ENCODE measurements around the gene CACNA1C.
A peak's percentile ranks its signal among the peaks of the same experiment; 100 is the strongest.
"Not testable (repeated sequence)": the region's sequence is repeated elsewhere in the genome, so short reads cannot be mapped to it uniquely, and the experiment has no call there.

Gene CACNA1C

GRCh38 chr12:2690348-2691005, 637.7 kb downstream of the CACNA1C start:
- DNase-seq (ENCODE audit: low read depth): no peak

GRCh38 chr12:2691006-2691344, 638.2 kb downstream of the CACNA1C start:
- DNase-seq (ENCODE audit: low read depth): peak; percentile 54

- DNase-seq (ENCODE audit: low read depth): peak; percentile 46
Observed at GRCh38 chr12:2691345-2692071, 638.7 kb downstream of the CACNA1C start.

GRCh38 chr12:2692080-2692479, 639.3 kb downstream of the CACNA1C start:
- no peak for DNase-seq (ENCODE audit: low read depth)

- DNase-seq (ENCODE audit: low read depth): no peak
Observed at GRCh38 chr12:2693244-2693860, 640.6 kb downstream of the CACNA1C start.

- no peak for DNase-seq (ENCODE audit: low read depth)
Observed at GRCh38 chr12:2693980-2694610, 641.3 kb downstream of the CACNA1C start.

GRCh38 chr12:2696136-2696535, 643.3 kb downstream of the CACNA1C start:
- DNase-seq (ENCODE audit: low read depth): no peak

GRCh38 chr12:2697057-2697800, 644.4 kb downstream of the CACNA1C start:
- DNase-seq (ENCODE audit: low read depth): no peak

GRCh38 chr12:2698566-2698965, 645.8 kb downstream of the CACNA1C start:
- no peak for DNase-seq (ENCODE audit: low read depth)

- no peak for DNase-seq (ENCODE audit: low read depth)
Observed at GRCh38 chr12:2710701-2711100, 657.9 kb downstream of the CACNA1C start.

- DNase-seq (ENCODE audit: low read depth): no peak
Observed at GRCh38 chr12:2719392-2719791, 666.6 kb downstream of the CACNA1C start.

- DNase-seq (ENCODE audit: low read depth): no peak
Observed at GRCh38 chr12:2722806-2723205, 670.0 kb downstream of the CACNA1C start.

GRCh38 chr12:2732290-2732689, 679.5 kb downstream of the CACNA1C start:
- DNase-seq (ENCODE audit: low read depth): no peak

- no peak for DNase-seq (ENCODE audit: low read depth)
Observed at GRCh38 chr12:2733493-2734355, 680.9 kb downstream of the CACNA1C start.

- DNase-seq (ENCODE audit: low read depth): no peak
Observed at GRCh38 chr12:2735432-2735831, 682.6 kb downstream of the CACNA1C start.

GRCh38 chr12:2737656-2738241, 685.0 kb downstream of the CACNA1C start:
- no peak for DNase-seq (ENCODE audit: low read depth)

GRCh38 chr12:2739069-2739468, 686.3 kb downstream of the CACNA1C start:
- no peak for DNase-seq (ENCODE audit: low read depth)

GRCh38 chr12:2739832-2740641, 687.2 kb downstream of the CACNA1C start:
- DNase-seq (ENCODE audit: low read depth): no peak

GRCh38 chr12:2742037-2742436, 689.2 kb downstream of the CACNA1C start:
- DNase-seq (ENCODE audit: low read depth): not testable (repeated sequence)

GRCh38 chr12:2743478-2743877, 690.7 kb downstream of the CACNA1C start:
- DNase-seq (ENCODE audit: low read depth): no peak

All from activated T-cell treated with anti-CD3 and anti-CD28 coated beads for 48 hours (primary cell).